ENCODE results near the gene STK32B.

Gene STK32B

DNA sequence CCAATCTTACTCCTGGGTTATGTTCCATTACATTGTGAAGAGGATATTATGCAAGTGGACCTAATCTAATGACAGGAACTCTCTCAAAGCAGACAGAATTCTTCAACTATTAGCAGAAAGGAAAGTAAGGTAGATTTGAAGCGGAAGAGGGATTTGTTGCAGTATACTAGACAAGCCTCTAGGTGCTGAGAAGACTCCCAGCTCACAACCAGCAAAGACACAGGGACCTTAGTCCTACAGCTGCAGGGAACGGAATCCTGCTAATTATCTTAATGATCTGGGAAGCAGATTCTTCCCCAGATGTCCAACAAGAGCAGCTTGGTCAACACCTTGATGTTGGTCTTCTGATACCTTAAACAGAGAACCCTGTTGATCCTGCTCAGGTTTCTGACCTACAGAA is 73.6 kb downstream of the STK32B start:
- DNase-seq (ENCODE audit: low read depth, low spot score) = no peak

DNA sequence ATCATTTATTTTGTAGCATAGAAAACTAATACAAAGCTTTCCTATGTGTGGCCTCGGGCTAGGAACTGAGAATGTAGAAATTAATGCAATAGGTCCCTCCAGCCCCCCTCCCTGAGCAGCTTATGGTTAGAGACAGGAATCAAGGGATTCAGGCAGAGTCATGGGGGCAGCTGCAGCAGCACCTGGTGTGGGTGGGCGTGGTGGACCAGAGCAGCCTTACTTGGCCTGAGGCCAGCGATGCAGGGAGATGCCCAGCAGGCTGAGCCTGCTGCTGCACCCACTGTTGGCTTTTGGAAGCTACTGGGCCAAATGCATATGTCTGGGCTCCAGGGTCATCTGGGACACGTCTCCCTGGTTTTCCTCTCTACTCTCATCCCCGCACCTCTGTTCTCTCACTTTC is 74.0 kb downstream of the STK32B start:
- DNase-seq (ENCODE audit: low read depth, low spot score) = no peak

- DNase-seq (ENCODE audit: low read depth, low spot score) = no peak
Observed at GRCh38 chr4:5126231-5126630, 75.0 kb downstream of the STK32B start.

DNA sequence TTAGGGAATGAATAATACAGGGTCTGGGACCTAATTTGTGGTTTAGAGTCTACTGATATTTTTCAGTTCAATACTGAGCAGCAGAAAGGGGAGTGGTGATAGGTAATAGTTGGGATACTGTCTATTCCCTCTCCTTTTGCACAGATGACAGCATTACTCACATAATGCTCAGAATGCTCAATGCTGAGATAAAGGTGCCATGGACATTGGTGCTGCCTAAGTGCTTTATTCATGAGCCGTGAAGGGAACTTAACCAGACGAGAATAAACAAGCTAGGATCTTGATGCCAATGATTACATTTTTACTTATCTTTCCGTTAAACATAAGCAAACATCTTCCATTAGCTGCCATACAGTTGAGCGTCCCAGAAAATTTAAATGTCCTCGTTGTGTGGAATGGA is 75.6 kb downstream of the STK32B start:
- no peak for DNase-seq (ENCODE audit: low read depth, low spot score)

DNA sequence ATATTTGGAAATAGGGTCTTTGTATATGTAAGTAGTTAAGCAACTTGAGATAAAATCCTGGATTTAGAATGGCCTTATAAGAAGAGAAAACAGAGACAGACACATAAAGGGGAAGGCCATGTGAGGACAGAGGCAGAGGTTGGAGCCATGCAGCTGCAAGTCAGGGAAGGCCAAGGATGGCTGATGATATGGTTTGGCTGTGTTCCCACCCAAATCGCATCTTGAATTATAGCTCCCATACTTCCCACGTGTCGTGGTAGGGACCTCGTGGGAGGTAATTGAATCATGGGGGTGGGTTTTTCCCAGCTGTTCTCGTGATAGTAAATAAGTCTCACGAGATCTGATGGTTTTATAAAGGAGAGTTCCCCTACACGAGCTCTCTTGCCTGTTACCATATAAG is 76.3 kb downstream of the STK32B start:
- DNase-seq (ENCODE audit: low read depth, low spot score) = no peak

GRCh38 chr4:5128569-5128968 is 77.3 kb downstream of the STK32B start:
- no peak for DNase-seq (ENCODE audit: low read depth, low spot score)

DNA sequence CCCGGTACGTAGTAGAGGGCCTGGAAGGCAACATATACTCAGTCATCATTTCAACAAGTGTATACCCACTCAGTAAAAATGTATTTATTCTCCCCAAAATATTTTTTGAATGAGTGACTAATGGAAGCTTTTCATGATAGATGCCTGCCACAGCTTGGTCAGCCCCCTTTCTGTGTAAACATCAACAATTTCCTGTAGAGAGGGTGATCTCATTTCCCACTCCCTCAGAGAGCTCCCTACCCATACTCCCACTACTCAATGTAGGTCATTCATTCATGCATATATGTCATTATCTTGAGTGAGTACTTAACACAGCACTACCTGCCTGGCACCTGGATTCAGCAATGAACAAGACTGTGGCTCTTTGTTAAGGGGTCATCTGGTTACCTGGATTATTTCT is 81.9 kb downstream of the STK32B start:
- no peak for DNase-seq (ENCODE audit: low read depth, low spot score)

GRCh38 chr4:5133933-5134594 is 82.8 kb downstream of the STK32B start:
- DNase-seq (ENCODE audit: low read depth, low spot score) = no peak

GRCh38 chr4:5134620-5135019 is 83.3 kb downstream of the STK32B start:
- DNase-seq (ENCODE audit: low read depth, low spot score) = no peak

GRCh38 chr4:5137226-5137625 is 85.9 kb downstream of the STK32B start:
- DNase-seq (ENCODE audit: low read depth, low spot score) = no peak

GRCh38 chr4:5137927-5138326 is 86.6 kb downstream of the STK32B start:
- DNase-seq (ENCODE audit: low read depth, low spot score) = no peak

- DNase-seq (ENCODE audit: low read depth, low spot score) = no peak
Observed at GRCh38 chr4:5138389-5138788, 87.1 kb downstream of the STK32B start.

- no peak for DNase-seq (ENCODE audit: low read depth, low spot score)
Observed at GRCh38 chr4:5139141-5139540, 87.9 kb downstream of the STK32B start.

DNA sequence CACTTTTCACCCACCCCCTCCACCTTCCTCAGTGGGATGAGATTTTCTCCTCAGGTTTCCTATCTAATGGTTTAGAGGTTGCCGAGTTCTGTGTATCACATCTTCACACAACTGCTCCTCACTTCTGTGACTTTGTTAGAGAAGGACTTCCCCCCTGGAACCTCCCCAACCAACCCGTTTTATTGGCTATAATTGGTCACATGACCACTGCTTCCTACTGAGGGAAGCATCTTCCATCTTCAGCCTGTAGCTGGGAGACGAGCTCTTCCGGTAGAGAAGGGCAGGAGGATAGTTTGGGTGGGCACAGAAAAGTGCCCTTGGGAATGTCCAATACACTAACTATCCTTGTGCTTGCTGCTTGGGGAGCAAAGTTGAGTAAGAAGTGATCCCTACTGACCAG is 90.5 kb downstream of the STK32B start:
- no peak for DNase-seq (ENCODE audit: low read depth, low spot score)

DNA sequence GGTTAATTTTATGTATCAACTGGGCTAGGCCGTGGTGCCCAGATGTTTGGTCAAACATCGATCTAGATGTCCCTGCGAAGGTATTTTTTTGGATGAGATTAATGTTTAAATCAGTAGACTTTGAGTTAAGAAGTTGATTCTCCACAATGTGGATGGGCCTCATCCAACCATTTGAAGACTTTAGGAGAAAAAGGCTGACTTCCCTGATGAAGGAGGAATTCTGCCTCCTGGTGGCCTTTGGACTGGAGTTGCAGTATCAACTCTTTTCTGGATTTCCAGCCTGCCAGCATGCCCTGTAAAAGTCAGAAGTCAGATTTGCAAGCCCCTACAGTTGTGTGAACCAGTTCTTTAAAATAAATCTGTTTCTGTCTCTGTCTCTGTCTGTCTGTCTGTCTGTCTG is 91.4 kb downstream of the STK32B start:
- DNase-seq (ENCODE audit: low read depth, low spot score) = peak; percentile 20

DNA sequence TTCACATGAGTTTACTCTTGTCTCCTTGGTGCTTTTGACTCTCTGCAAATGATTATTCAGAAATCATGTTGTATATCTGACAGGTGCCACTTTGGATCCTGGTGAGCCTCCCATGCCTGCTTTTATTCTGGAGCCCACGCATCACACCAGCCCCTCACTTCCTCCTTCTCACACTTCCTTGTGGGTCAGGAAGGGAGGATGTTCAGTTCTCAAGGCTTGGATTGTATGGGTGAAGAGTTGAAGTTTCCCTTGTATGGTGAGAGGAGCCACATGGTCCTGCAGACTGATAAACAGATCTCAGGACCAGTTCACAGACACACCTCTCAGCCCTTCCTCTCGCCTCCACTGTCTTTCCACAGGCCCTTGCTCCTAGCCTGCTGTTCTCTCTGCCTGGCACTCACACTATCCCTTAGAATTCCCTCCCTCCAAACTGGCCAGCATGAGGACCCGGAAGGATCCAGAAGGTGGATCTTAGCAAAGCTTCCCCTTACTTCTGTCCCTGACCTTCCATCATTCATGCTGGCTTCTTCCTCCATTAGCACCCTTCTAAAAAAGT is 92.1 kb downstream of the STK32B start:
- DNase-seq (ENCODE audit: low read depth, low spot score) = no peak

GRCh38 chr4:5143940-5144339 is 92.7 kb downstream of the STK32B start:
- no peak for DNase-seq (ENCODE audit: low read depth, low spot score)

- DNase-seq (ENCODE audit: low read depth, low spot score) = no peak
Observed at GRCh38 chr4:5144384-5144783, 93.1 kb downstream of the STK32B start.

GRCh38 chr4:5146248-5146647 is 95.0 kb downstream of the STK32B start:
- DNase-seq (ENCODE audit: low read depth, low spot score) = no peak

GRCh38 chr4:5152521-5152920 is 101.2 kb downstream of the STK32B start:
- DNase-seq (ENCODE audit: low read depth, low spot score) = no peak

GRCh38 chr4:5156682-5157081 is 105.4 kb downstream of the STK32B start:
- no peak for DNase-seq (ENCODE audit: low read depth, low spot score)

- no peak for DNase-seq (ENCODE audit: low read depth, low spot score)
Observed at GRCh38 chr4:5157791-5158770, 106.8 kb downstream of the STK32B start.

- DNase-seq (ENCODE audit: low read depth, low spot score) = no peak
Observed at GRCh38 chr4:5158825-5159224, 107.5 kb downstream of the STK32B start.
